RPMI8226 (cell line): ENCODE data around the gene MYT1.
"Not testable (repeated sequence)": the region's sequence is repeated elsewhere in the genome, so short reads cannot be mapped to it uniquely, and the experiment has no call there.

Experiments used
- DNase-seq: peaks from one replicate; pipeline ENCODE4 v3.0.0-alpha.2; 2015

The MYT1 gene

GRCh38 chr20:64234921-64235565 lies 70.8 kb downstream of the MYT1 start:
- DNase-seq = not testable (repeated sequence)

- DNase-seq = no peak
Measured at GRCh38 chr20:64236137-64237088, 72.2 kb downstream of the MYT1 start.

GRCh38 chr20:64237316-64237715 lies 73.1 kb downstream of the MYT1 start:
- no peak for DNase-seq

GRCh38 chr20:64238115-64238825 lies 74.0 kb downstream of the MYT1 start:
- DNase-seq = no peak

- no peak for DNase-seq
Measured at GRCh38 chr20:64238851-64239387, 74.7 kb downstream of the MYT1 start.

- DNase-seq = no peak
Measured at GRCh38 chr20:64239449-64240242, 75.4 kb downstream of the MYT1 start.

- no peak for DNase-seq
Measured at GRCh38 chr20:64240243-64241015, 76.2 kb downstream of the MYT1 start.

GRCh38 chr20:64241061-64241460 lies 76.8 kb downstream of the MYT1 start:
- no peak for DNase-seq

- DNase-seq = no peak
Measured at GRCh38 chr20:64242003-64242796, 77.9 kb downstream of the MYT1 start.

GRCh38 chr20:64242797-64243475 lies 78.7 kb downstream of the MYT1 start:
- no peak for DNase-seq

GRCh38 chr20:64244281-64244805 lies 80.1 kb downstream of the MYT1 start:
- DNase-seq = no peak

- DNase-seq = no peak
Measured at GRCh38 chr20:64244870-64245603, 80.8 kb downstream of the MYT1 start.

GRCh38 chr20:64245746-64246595 lies 81.7 kb downstream of the MYT1 start:
- DNase-seq = no peak

GRCh38 chr20:64246616-64247306 lies 82.5 kb downstream of the MYT1 start:
- DNase-seq = no peak

GRCh38 chr20:64247307-64247618 lies 83.0 kb downstream of the MYT1 start:
- DNase-seq = no peak

- DNase-seq = no peak
Measured at GRCh38 chr20:64247970-64248841, 84.0 kb downstream of the MYT1 start.

- no peak for DNase-seq
Measured at GRCh38 chr20:64250027-64250426, 85.8 kb downstream of the MYT1 start.
